Measurements from ENCODE around the gene CARHSP1. TPM values are rescaled to one million over a fixed set of nuclear protein-coding genes. Genes with fewer than 3 reads are reported as not detected.

CARHSP1 gene
- total RNA-seq, 1 experiment from 2014 or later, result 79.7 TPM

DNA sequence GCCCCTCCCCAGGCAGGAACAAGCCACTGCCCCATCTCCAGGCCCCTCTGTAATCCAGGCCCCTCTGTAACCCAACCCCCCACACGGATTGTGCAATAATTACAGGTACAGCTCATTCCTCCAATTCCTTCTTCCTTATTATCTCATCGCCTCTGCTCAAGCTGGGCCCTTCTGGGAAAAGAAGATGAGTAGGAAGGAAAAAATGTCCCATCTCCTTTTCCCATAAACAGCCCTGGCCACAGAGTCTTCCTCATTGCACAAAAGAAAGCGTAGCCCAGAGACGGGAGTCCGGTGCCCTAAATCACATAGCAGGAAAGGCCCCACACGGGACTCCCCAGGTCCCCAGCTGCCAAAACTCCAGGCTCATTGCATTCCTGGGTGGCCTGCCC is 9.7 kb upstream of the CARHSP1 start:
- POLR2A ChIA-PET, result interaction anchor here (0.9 kb wide), 1 partner anchor 10 kb away, joined by 4 read pairs; the partner anchor contains the start of gene CARHSP1
- Histone ChIP-seq H4K20me1 (ENCODE audit: insufficient read depth) (no peaks in the 10 kb centered on the region), H3K79me2 (ENCODE audit: insufficient read depth, low read length) (no peaks in the 10 kb centered on the region), H3K27me3 (ENCODE audit: insufficient read depth, low read length) (no peaks in the 10 kb centered on the region), H3K9me2 (ENCODE audit: insufficient read depth) (no peaks in the 10 kb centered on the region), H3K36me3 (ENCODE audit: control insufficient read depth in 1 of 2, insufficient read depth in 2 of 2, low read length in 2 of 2) (no peaks in the 10 kb centered on the region), H2AFZ (ENCODE audit: low read depth, low read length, poor library complexity, severe bottlenecking) (no peak overlapping the region), H3K9me3 (ENCODE audit: control insufficient read depth in 1 of 2, insufficient read depth in 1 of 2, low read depth in 1 of 2, low read length in 2 of 2) (no peaks in the 10 kb centered on the region), H3K4me2 (ENCODE audit: low read length) (peak overlapping the region; percentile 48), H3K4me1 (ENCODE audit: control insufficient read depth in 1 of 2, insufficient read depth in 2 of 2, low read length in 2 of 2) (peaks cover 8 to 22% of the 10 kb centered on the region in 2 experiments), H3K9ac (ENCODE audit: low read length) (no peak overlapping the region), H3K27ac (ENCODE audit: low read depth, low read length) (0 out of 2 replicates have a peak overlapping the region, but pooled peaks have one; percentile 21), H3K4me3 (replicated peaks in 1 of 2; ENCODE audit: low read depth in 1 of 2, low read length in 2 of 2) (no peak overlapping the region)
- intact Hi-C loops (cut with micrococcal nuclease), result no loop called here
- CTCF ChIA-PET, result interaction anchor here (0.9 to 4.3 kb wide), 4 partner anchors 9 to 227 kb away, joined by 3 to 38 read pairs (median 12); partner anchors contain the start of gene CARHSP1
- BruUV-seq (replicated peaks), result no TSS peak
- DNase-seq (ENCODE audit: low read depth, low spot score) (no peak), ATAC-seq (peak; percentile 24; the same call in 1 of the 2 replicates)
- RAD21 ChIA-PET (ENCODE audit: low non-redundant PET in 1 of 2, low total read pairs in 2 of 2, uncharacterized antibody in 2 of 2, unreplicated experiment in 2 of 2), result interaction anchor here in 1 of 2 experiments (0.7 kb wide), 1 partner anchor 223 kb away, joined by 5 read pairs; no protein-coding TSS in a partner anchor
- TF ChIP-seq YY1 (IDR thresholded peaks at IDR 0.05; ENCODE audit: extremely low read depth, insufficient replicate concordance, low read depth, low read length), result no peak
- no peak for TF ChIP-seq RAD21 (IDR thresholded peaks at IDR 0.05; ENCODE audit: low read depth)
- TF ChIP-seq EGR1 (IDR thresholded peaks at IDR 0.05; ENCODE audit: low read depth), result no peak
- TF ChIP-seq, protein P1, sequence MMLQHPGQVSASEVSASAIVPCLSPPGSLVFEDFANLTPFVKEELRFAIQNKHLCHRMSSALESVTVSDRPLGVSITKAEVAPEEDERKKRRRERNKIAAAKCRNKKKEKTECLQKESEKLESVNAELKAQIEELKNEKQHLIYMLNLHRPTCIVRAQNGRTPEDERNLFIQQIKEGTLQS (IDR thresholded peaks at IDR 0.05), result no peak
- TF ChIP-seq, protein P2, sequence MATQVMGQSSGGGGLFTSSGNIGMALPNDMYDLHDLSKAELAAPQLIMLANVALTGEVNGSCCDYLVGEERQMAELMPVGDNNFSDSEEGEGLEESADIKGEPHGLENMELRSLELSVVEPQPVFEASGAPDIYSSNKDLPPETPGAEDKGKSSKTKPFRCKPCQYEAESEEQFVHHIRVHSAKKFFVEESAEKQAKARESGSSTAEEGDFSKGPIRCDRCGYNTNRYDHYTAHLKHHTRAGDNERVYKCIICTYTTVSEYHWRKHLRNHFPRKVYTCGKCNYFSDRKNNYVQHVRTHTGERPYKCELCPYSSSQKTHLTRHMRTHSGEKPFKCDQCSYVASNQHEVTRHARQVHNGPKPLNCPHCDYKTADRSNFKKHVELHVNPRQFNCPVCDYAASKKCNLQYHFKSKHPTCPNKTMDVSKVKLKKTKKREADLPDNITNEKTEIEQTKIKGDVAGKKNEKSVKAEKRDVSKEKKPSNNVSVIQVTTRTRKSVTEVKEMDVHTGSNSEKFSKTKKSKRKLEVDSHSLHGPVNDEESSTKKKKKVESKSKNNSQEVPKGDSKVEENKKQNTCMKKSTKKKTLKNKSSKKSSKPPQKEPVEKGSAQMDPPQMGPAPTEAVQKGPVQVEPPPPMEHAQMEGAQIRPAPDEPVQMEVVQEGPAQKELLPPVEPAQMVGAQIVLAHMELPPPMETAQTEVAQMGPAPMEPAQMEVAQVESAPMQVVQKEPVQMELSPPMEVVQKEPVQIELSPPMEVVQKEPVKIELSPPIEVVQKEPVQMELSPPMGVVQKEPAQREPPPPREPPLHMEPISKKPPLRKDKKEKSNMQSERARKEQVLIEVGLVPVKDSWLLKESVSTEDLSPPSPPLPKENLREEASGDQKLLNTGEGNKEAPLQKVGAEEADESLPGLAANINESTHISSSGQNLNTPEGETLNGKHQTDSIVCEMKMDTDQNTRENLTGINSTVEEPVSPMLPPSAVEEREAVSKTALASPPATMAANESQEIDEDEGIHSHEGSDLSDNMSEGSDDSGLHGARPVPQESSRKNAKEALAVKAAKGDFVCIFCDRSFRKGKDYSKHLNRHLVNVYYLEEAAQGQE (IDR thresholded peaks at IDR 0.05; ENCODE audit: low read depth), result no peak
- TF ChIP-seq SRF (IDR thresholded peaks at IDR 0.05; ENCODE audit: low read depth), result no peak
- TF ChIP-seq CEBPB (IDR thresholded peaks at IDR 0.05; ENCODE audit: low read depth), result peak; percentile 99
- TF ChIP-seq POLR2A (IDR thresholded peaks at IDR 0.05; ENCODE audit: borderline replicate concordance, extremely low read depth, insufficient read depth, insufficient read length), result no peak
- TF ChIP-seq, protein P3, sequence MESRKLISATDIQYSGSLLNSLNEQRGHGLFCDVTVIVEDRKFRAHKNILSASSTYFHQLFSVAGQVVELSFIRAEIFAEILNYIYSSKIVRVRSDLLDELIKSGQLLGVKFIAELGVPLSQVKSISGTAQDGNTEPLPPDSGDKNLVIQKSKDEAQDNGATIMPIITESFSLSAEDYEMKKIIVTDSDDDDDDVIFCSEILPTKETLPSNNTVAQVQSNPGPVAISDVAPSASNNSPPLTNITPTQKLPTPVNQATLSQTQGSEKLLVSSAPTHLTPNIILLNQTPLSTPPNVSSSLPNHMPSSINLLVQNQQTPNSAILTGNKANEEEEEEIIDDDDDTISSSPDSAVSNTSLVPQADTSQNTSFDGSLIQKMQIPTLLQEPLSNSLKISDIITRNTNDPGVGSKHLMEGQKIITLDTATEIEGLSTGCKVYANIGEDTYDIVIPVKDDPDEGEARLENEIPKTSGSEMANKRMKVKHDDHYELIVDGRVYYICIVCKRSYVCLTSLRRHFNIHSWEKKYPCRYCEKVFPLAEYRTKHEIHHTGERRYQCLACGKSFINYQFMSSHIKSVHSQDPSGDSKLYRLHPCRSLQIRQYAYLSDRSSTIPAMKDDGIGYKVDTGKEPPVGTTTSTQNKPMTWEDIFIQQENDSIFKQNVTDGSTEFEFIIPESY (IDR thresholded peaks at IDR 0.05; ENCODE audit: extremely low read depth, insufficient replicate concordance, low read length), result no peak
- TF ChIP-seq ZNF274 (IDR thresholded peaks at IDR 0.05; ENCODE audit: low read depth, low read length), result no peak
- no peak for TF ChIP-seq TCF7L2 (IDR thresholded peaks at IDR 0.05; ENCODE audit: borderline replicate concordance, extremely low read depth, insufficient read depth, insufficient read length)
- TF ChIP-seq ELF1 (IDR thresholded peaks at IDR 0.05; ENCODE audit: borderline replicate concordance, low read depth), result no peak
- no peak for TF ChIP-seq SIN3A (IDR thresholded peaks at IDR 0.05; ENCODE audit: low read depth)
- TF ChIP-seq ZFX (IDR thresholded peaks at IDR 0.05), result no peak
- no peak for TF ChIP-seq EZH2 (IDR thresholded peaks at IDR 0.05)
- no peak for TF ChIP-seq EZH2phosphoT487 (IDR thresholded peaks at IDR 0.05; ENCODE audit: borderline replicate concordance)
- no peak for TF ChIP-seq JUND (IDR thresholded peaks at IDR 0.05)
- TF ChIP-seq SP1 (IDR thresholded peaks at IDR 0.05; ENCODE audit: low read depth), result 0 out of 2 replicates have a peak, but pooled peaks have one; percentile 41
- TF ChIP-seq CBX3 (IDR thresholded peaks at IDR 0.05; ENCODE audit: low read depth), result no peak
- TF ChIP-seq POLR2AphosphoS5 (IDR thresholded peaks at IDR 0.05; ENCODE audit: low read depth, low read length), result 0 out of 2 replicates have a peak, but pooled peaks have one; percentile 15
- TF ChIP-seq, protein P4, sequence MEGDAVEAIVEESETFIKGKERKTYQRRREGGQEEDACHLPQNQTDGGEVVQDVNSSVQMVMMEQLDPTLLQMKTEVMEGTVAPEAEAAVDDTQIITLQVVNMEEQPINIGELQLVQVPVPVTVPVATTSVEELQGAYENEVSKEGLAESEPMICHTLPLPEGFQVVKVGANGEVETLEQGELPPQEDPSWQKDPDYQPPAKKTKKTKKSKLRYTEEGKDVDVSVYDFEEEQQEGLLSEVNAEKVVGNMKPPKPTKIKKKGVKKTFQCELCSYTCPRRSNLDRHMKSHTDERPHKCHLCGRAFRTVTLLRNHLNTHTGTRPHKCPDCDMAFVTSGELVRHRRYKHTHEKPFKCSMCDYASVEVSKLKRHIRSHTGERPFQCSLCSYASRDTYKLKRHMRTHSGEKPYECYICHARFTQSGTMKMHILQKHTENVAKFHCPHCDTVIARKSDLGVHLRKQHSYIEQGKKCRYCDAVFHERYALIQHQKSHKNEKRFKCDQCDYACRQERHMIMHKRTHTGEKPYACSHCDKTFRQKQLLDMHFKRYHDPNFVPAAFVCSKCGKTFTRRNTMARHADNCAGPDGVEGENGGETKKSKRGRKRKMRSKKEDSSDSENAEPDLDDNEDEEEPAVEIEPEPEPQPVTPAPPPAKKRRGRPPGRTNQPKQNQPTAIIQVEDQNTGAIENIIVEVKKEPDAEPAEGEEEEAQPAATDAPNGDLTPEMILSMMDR (IDR thresholded peaks at IDR 0.05 in 2 of 3, conservative IDR thresholded peaks at IDR 0.05 in 1 of 3; ENCODE audit: borderline replicate concordance in 1 of 3, insufficient read depth in 1 of 3, low read depth in 2 of 3, low read length in 2 of 3), result no peak
